Measurements from ENCODE around the gene KAT8. TPM values are rescaled to one million over a fixed set of nuclear protein-coding genes. Genes with fewer than 3 reads are reported as not detected.
"Not testable (repeated sequence)": the region's sequence is repeated elsewhere in the genome, so short reads cannot be mapped to it uniquely, and the experiment has no call there.

KAT8 gene
- total RNA-seq, 1 experiment from 2014 or later = 35.1 TPM

DNA sequence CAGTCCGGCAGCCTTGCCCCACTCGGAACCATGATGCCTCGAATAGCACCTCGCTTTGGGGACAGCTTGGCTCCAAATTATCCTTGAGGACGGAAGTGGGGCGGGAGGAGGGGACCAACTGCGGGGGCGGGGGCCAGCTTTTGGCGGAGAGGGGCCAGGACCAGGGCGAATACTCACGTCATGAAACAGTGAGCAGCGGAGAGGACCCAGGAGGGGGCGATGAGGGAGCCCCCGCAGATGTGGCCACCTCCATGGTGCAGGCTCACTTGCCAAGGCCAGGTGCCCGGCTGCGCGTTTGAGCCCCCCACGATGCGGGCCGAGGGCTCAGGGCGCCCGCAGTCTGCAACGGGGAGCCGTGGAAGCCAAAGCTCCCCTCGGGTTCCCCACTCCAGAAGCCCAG is 31.4 kb downstream of the KAT8 start:
- intact Hi-C loops (cut with micrococcal nuclease) = loop anchor here (10.0 kb wide), 1 partner anchor 124 kb away; no protein-coding TSS in a partner anchor
- H3K27ac ChIP-seq (ENCODE audit: low read length) = no peak overlapping the region
- H3K79me2 ChIP-seq (ENCODE audit: low read length) = no peaks in the 10 kb centered on the region
- no peak for DNase-seq
- no peaks in the 10 kb centered on the region for H3K36me3 ChIP-seq (ENCODE audit: low read depth, low read length)
- H4K20me1 ChIP-seq (ENCODE audit: low read length) = no peaks in the 10 kb centered on the region
- H3K4me2 ChIP-seq (ENCODE audit: low read length) = no peak overlapping the region
- CTCF ChIA-PET = no interaction called here
- TF ChIP-seq, protein P1, sequence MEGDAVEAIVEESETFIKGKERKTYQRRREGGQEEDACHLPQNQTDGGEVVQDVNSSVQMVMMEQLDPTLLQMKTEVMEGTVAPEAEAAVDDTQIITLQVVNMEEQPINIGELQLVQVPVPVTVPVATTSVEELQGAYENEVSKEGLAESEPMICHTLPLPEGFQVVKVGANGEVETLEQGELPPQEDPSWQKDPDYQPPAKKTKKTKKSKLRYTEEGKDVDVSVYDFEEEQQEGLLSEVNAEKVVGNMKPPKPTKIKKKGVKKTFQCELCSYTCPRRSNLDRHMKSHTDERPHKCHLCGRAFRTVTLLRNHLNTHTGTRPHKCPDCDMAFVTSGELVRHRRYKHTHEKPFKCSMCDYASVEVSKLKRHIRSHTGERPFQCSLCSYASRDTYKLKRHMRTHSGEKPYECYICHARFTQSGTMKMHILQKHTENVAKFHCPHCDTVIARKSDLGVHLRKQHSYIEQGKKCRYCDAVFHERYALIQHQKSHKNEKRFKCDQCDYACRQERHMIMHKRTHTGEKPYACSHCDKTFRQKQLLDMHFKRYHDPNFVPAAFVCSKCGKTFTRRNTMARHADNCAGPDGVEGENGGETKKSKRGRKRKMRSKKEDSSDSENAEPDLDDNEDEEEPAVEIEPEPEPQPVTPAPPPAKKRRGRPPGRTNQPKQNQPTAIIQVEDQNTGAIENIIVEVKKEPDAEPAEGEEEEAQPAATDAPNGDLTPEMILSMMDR (conservative IDR thresholded peaks at IDR 0.05; ENCODE audit: low read depth, low read length) = no peak
- TF ChIP-seq EZH2 (IDR thresholded peaks at IDR 0.05; ENCODE audit: low read length, unreplicated experiment) (no peak), EZH2phosphoT487 (IDR thresholded peaks at IDR 0.05; ENCODE audit: borderline replicate concordance, low read length) (no peak)
- no peak for ATAC-seq
- no peaks in the 10 kb centered on the region for H3F3A ChIP-seq (ENCODE audit: low read length, unreplicated experiment)
- POLR2A ChIA-PET (ENCODE audit: unreplicated experiment) = no interaction called here
- no peak overlapping the region for H3K4me3 ChIP-seq (ENCODE audit: low read length)
- no peaks in the 10 kb centered on the region for H3K9me3 ChIP-seq (ENCODE audit: low read length)
- H3K9me2 ChIP-seq (replicated peaks; ENCODE audit: low read length) = no peaks in the 10 kb centered on the region
- BruUV-seq (replicated peaks) = no TSS peak
- H3K4me1 ChIP-seq (ENCODE audit: insufficient read depth, low read length) = no peaks in the 10 kb centered on the region
- no peak overlapping the region for H3K9ac ChIP-seq (ENCODE audit: low read length)
- no peaks in the 10 kb centered on the region for H3K27me3 ChIP-seq (ENCODE audit: low read length)
- no peak overlapping the region for H2AFZ ChIP-seq (ENCODE audit: low read length)

DNA sequence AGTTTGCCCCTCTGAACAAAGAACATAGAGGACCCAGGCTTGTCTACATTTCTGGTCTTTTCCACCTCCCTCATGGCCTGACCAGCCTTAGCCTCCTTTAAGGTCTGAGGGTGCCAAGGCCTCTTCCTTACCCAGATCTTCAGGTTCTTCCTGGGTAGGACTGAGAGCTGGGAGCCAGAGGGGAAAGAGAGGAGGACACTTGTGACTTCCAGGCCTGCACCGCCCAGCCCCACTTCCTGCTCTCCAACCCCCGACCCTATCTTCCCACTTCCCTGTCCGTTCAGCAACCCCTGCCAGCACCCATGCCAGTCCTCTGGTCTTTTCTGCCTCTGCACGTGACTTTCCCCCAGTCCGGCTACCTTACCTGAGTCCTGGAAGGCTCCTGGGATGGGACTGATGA is 31.9 kb downstream of the KAT8 start:
- no peak overlapping the region for H3K27ac ChIP-seq (ENCODE audit: low read length)
- no peaks in the 10 kb centered on the region for H3K9me3 ChIP-seq (ENCODE audit: low read length)
- ATAC-seq (no peak), DNase-seq (no peak)
- H3K4me2 ChIP-seq (ENCODE audit: low read length) = no peak overlapping the region
- H3K4me1 ChIP-seq (ENCODE audit: insufficient read depth, low read length) = no peaks in the 10 kb centered on the region
- POLR2A ChIA-PET (ENCODE audit: unreplicated experiment) = no interaction called here
- H4K20me1 ChIP-seq (ENCODE audit: low read length) = no peaks in the 10 kb centered on the region
- intact Hi-C loops (cut with micrococcal nuclease) = loop anchor here (10.0 kb wide), 1 partner anchor 125 kb away; no protein-coding TSS in a partner anchor
- no TSS peak for BruUV-seq (replicated peaks)
- H2AFZ ChIP-seq (ENCODE audit: low read length) = no peak overlapping the region
- H3K36me3 ChIP-seq (ENCODE audit: low read depth, low read length) = no peaks in the 10 kb centered on the region
- H3K9me2 ChIP-seq (replicated peaks; ENCODE audit: low read length) = no peaks in the 10 kb centered on the region
- H3K9ac ChIP-seq (ENCODE audit: low read length) = no peak overlapping the region
- H3K4me3 ChIP-seq (ENCODE audit: low read length) = no peak overlapping the region
- no peaks in the 10 kb centered on the region for H3K27me3 ChIP-seq (ENCODE audit: low read length)
- H3K79me2 ChIP-seq (ENCODE audit: low read length) = no peaks in the 10 kb centered on the region
- no peaks in the 10 kb centered on the region for H3F3A ChIP-seq (ENCODE audit: low read length, unreplicated experiment)
- CTCF ChIA-PET = no interaction called here
- TF ChIP-seq EZH2phosphoT487 (IDR thresholded peaks at IDR 0.05; ENCODE audit: borderline replicate concordance, low read length) (no peak), EZH2 (IDR thresholded peaks at IDR 0.05; ENCODE audit: low read length, unreplicated experiment) (no peak)
- TF ChIP-seq, protein P1 (conservative IDR thresholded peaks at IDR 0.05; ENCODE audit: low read depth, low read length) = no peak

DNA sequence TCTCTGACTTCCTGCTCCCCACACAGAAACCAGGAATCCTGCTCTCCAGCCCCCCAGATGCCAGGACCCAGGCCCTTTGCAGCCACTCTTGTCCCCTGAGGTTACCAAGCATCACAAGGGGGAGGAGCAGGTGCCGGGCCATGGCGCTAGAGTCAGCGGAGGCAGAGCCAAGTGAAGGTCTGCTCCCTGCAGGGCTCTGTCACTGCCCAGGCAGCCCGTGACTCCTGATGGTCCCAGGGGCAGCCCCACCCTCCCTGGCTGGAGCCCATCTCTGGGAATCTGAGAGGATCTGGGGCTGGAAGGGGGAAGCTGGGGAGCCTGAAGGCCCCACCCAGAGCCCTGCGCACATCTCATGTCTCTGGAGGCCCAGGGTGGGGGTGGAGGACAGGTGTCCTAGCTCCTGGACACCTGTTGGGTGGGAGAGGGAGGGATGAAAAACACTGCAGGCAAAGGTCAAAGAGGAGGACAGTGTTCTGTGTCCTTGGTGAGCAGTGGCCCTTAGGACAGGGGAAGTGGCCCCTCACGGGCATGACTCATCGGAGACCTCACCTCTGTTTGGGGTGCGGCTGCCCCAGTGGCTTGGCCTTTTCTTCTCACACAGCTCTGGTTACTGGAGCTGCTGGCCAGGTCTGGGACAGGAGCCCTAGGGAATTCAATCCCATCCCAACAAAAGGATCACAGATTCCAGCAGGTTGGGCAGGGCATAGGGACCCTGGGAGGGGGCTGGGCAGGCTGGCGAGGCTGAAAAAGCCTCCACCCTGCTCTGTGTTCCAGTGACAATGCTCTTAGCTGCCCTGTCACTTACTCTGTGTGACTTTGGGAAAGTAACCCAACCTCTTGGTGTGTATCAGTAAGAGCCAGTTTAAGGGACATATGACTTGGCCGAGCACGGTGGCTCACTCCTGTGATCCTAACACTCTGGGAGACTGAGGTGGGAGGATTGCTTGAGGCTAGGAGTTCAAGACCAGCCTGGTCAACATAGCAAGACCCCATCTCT is 32.7 kb downstream of the KAT8 start, which contains the start of gene PRSS36:
PRSS36 (minus strand) TSS at position 173 of the 997 bp plus-strand sequence; CDS start at position 142, 31 bp downstream.
- POLR2A ChIA-PET (ENCODE audit: unreplicated experiment) = no interaction called here
- CTCF ChIA-PET = no interaction called here
- Histone ChIP-seq H3K9ac (ENCODE audit: low read length) (no peak within 1 kb of the TSS), H3K79me2 (ENCODE audit: low read length) (no peaks in the 10 kb centered on the region), H3K27me3 (ENCODE audit: low read length) (no peaks in the 10 kb centered on the region), H3K4me1 (ENCODE audit: insufficient read depth, low read length) (no peaks in the 10 kb centered on the region), H3K4me3 (ENCODE audit: low read length) (no peak within 1 kb of the TSS), H3K4me2 (ENCODE audit: low read length) (no peak within 1 kb of the TSS), H3K9me2 (replicated peaks; ENCODE audit: low read length) (no peaks in the 10 kb centered on the region), H2AFZ (ENCODE audit: low read length) (no peak within 1 kb of the TSS), H3K9me3 (ENCODE audit: low read length) (no peaks in the 10 kb centered on the region), H3K36me3 (ENCODE audit: low read depth, low read length) (no peaks in the 10 kb centered on the region), H3F3A (ENCODE audit: low read length, unreplicated experiment) (no peaks in the 10 kb centered on the region), H4K20me1 (ENCODE audit: low read length) (no peaks in the 10 kb centered on the region), H3K27ac (ENCODE audit: low read length) (no peak within 1 kb of the TSS)
- BruUV-seq (replicated peaks) = no TSS peak
- DNase-seq (no peak), ATAC-seq (0 out of 2 replicates have a peak, but pooled peaks have one; percentile 24)
- TF ChIP-seq EZH2phosphoT487 (IDR thresholded peaks at IDR 0.05; ENCODE audit: borderline replicate concordance, low read length) = no peak
- no peak for TF ChIP-seq EZH2 (IDR thresholded peaks at IDR 0.05; ENCODE audit: low read length, unreplicated experiment)
- TF ChIP-seq, protein P1 (conservative IDR thresholded peaks at IDR 0.05; ENCODE audit: low read depth, low read length) = no peak
- intact Hi-C loops (cut with micrococcal nuclease) = loop anchor here (10.0 kb wide), 1 partner anchor 125 kb away; no protein-coding TSS in a partner anchor

DNA sequence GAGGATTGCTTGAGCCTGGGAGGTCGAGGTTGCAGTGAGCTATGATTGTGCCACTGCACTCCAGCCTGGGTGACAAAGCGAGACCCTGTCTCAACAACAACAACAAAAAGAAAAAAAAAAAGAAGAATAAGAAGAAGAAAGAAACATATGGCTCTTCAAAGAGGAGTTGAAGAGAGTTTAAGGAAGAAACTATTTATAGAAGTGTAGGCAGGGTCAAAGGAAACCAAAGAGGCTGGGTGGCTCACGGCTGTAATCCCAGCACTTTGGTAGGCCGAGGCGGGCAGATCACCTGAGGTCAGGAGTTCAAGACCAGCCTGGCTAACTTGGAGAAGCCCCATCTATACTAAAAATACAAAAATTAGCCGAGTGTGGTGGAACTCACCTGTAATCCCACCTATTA is 33.5 kb downstream of the KAT8 start:
- H3K27me3 ChIP-seq (ENCODE audit: low read length); H4K20me1 ChIP-seq (ENCODE audit: low read length); H2AFZ ChIP-seq (ENCODE audit: low read length); H3K9me2 ChIP-seq (replicated peaks; ENCODE audit: low read length); H3K4me2 ChIP-seq (ENCODE audit: low read length); ATAC-seq; H3K9ac ChIP-seq (ENCODE audit: low read length); H3K4me3 ChIP-seq (ENCODE audit: low read length); H3K9me3 ChIP-seq (ENCODE audit: low read length); BruUV-seq (replicated peaks); CTCF ChIA-PET; H3F3A ChIP-seq (ENCODE audit: low read length, unreplicated experiment); H3K36me3 ChIP-seq (ENCODE audit: low read depth, low read length); H3K4me1 ChIP-seq (ENCODE audit: insufficient read depth, low read length); intact Hi-C loops (cut with micrococcal nuclease); H3K79me2 ChIP-seq (ENCODE audit: low read length); H3K27ac ChIP-seq (ENCODE audit: low read length); DNase-seq; POLR2A ChIA-PET (ENCODE audit: unreplicated experiment): not testable (repeated sequence)

All from PC-3 (cell line).